Lower leg skin (tissue), 3 donors: Measurements from ENCODE around the gene ERCC3.

Experiments
- POLR2A ChIP-seq, 2 donors: fragments of 450-650 bp; IDR thresholded peaks; one replicate each; pipeline ENCODE4 v1.6.1; 2016 to 2017; ENCODE audit warnings: antibody characterized with exemption in 2 of 2, mild to moderate bottlenecking in 1 of 2, moderate library complexity in 1 of 2
- TF ChIP-seq, protein P1 (sequence below), 3 donors: fragments of 450-650 bp; IDR thresholded peaks; one replicate each; pipeline ENCODE4 v1.5.1; 2016; ENCODE audit warnings: antibody characterized with exemption in 3 of 3, mild to moderate bottlenecking in 3 of 3, moderate library complexity in 2 of 3

DNA sequence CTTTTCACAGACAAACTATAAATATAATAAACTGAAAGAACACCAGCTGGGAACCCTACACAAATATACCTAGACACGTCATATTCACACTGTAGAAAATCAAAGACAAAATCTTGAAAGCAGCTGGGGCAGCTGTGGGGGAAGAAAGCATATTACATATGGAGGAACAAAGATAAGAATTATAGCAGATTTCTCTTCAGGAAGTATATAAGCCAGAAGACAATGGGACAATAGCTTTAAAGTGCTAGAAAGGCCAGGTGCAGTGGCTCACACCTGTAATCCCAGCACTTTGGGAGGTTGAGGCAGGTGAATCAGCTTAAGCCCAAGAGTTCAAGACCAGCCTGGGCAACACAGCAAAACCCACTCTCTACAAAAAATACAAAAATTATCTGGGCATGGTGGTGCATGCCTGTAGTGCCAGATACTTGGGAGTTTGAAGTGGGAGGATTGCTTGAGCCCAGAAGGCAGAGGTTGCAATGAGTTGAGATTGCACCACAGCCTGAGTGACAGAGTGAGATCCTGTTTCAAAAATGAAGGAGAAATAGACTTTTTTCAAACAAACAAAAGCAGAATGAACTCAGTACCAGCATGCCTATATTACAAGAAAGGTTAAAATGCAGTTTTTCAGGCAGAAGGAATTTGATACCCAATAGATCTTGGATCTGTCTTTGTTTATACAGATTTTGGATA is 26.8 kb upstream of the ERCC3 start:
- TF ChIP-seq, protein P1, sequence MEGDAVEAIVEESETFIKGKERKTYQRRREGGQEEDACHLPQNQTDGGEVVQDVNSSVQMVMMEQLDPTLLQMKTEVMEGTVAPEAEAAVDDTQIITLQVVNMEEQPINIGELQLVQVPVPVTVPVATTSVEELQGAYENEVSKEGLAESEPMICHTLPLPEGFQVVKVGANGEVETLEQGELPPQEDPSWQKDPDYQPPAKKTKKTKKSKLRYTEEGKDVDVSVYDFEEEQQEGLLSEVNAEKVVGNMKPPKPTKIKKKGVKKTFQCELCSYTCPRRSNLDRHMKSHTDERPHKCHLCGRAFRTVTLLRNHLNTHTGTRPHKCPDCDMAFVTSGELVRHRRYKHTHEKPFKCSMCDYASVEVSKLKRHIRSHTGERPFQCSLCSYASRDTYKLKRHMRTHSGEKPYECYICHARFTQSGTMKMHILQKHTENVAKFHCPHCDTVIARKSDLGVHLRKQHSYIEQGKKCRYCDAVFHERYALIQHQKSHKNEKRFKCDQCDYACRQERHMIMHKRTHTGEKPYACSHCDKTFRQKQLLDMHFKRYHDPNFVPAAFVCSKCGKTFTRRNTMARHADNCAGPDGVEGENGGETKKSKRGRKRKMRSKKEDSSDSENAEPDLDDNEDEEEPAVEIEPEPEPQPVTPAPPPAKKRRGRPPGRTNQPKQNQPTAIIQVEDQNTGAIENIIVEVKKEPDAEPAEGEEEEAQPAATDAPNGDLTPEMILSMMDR (IDR thresholded peaks at IDR 0.05) = no peak
- no peak for TF ChIP-seq POLR2A (IDR thresholded peaks at IDR 0.05)
